Heart right ventricle (tissue), 16 donors: Measurements from ENCODE around the gene KCNK3. TPM values are rescaled to one million over a fixed set of nuclear protein-coding genes. Genes with fewer than 3 reads are reported as not detected.

ENCODE experiments used
- ATAC-seq, 8 donors: fragments of 200-7000 bp; cut with Tn5 transposase; one replicate each; pipeline ENCODE4 v1.9.1; 2020; ENCODE audit warnings: mild to moderate bottlenecking in 8 of 8, moderate library complexity in 8 of 8, moderate number of reproducible peaks in 1 of 8
- DNase-seq, 2 donors: peaks; one replicate each; pipeline ENCODE4 v3.0.0-alpha.2; 2020
- H3K27ac ChIP-seq, 10 donors: fragments of 200-600 bp; sonication (generic) in 2 of 10; one replicate each; pipeline versions ENCODE4 v1.5.0 to v1.8.0; 2020 to 2022; ENCODE audit warnings: mild to moderate bottlenecking in 3 of 10
- H3K27me3 ChIP-seq, 7 donors: fragments of 200-600 bp; one replicate each; pipeline ENCODE4 v1.8.0; 2021 to 2022; ENCODE audit warnings: mild to moderate bottlenecking in 2 of 7
- H3K36me3 ChIP-seq, 9 donors: fragments of 200-600 bp; sonication (generic) in 1 of 9; one replicate each; pipeline versions ENCODE4 v1.5.0 to v1.8.0; 2020 to 2022; ENCODE audit warnings: mild to moderate bottlenecking in 2 of 9
- H3K4me1 ChIP-seq, 9 donors: fragments of 200-600 bp; sonication (generic) in 1 of 9; one replicate each; pipeline versions ENCODE4 v1.5.0 to v1.8.0; 2020 to 2022; ENCODE audit warnings: mild to moderate bottlenecking in 4 of 9
- H3K4me3 ChIP-seq, 10 donors: fragments of 200-600 bp; sonication (generic) in 2 of 10; one replicate each; pipeline versions ENCODE4 v1.5.0 to v1.8.0; 2020 to 2022; ENCODE audit warnings: mild to moderate bottlenecking in 7 of 10, moderate library complexity in 2 of 10
- H3K9me3 ChIP-seq, 11 donors: fragments of 200-600 bp in 10 of 11; sonication (generic) in 2 of 11; one replicate each; pipeline versions ENCODE4 v1.5.0 to v1.8.0; 2013 to 2022; ENCODE audit warnings: mild to moderate bottlenecking in 2 of 11, control low read depth in 1 of 11, moderate library complexity in 1 of 11
- WGBS, 2 donors: extraction: QIAGEN DNeasy Blood & Tissue Kit; methylation state at CpG; one replicate each; pipeline ENCODE4 v1.1.7; 2013; ENCODE audit warnings: inconsistent platforms in 1 of 2; 5-methylcytosine and 5-hydroxymethylcytosine counted together
- intact Hi-C, 10 donors: fragments of 100-400 bp; cut with DNase I; formaldehyde crosslinking; loops; one replicate each; pipeline versions ENCODE4 v1.11.1 to v1.14.2; 2022
- polyA plus RNA-seq, 2 donors: library from polyadenylated mRNA; stranded (reverse); fragments of 200-250 nt; gene quantifications; one replicate each; pipeline ENCODE4 v1.2.3, GENCODE V29; 2013
- total RNA-seq, 10 donors: library from RNA; stranded (reverse); fragmentation: NEBNext Ultra II Directional in 3 of 10; extraction: Animal tissue kit (Norgen Biotek cat#: 25700) in 3 of 10; gene quantifications; one replicate each; pipeline versions ENCODE4 v1.2.1 to v1.2.4, GENCODE V29; 2021 to 2023
- TF ChIP-seq, protein P1 (sequence below), 9 donors: fragments of 200-600 bp; sonication (generic) in 2 of 9; IDR thresholded peaks; one replicate each; pipeline versions ENCODE4 v1.5.0 to v1.8.0; 2021 to 2022; ENCODE audit warnings: antibody characterized with exemption in 9 of 9, mild to moderate bottlenecking in 5 of 9, moderate library complexity in 1 of 9
- donor health status: Arrhythmogenic right ventricular cardiomyopathy.
- donor health status: ischemic (EF 13 %, LVEDD 7.1; RV severe dilation, severe dysfunction).
- donor health status: healthy with polysubstance abuse.
- donor health status: DM: no; HTN: yes; CAD: no.
- donor health status: DM: no; HTN: no; CAD: no.
- donor health status: ischemic (EF 25% LVEDD 6.9; RV normal size, moderate dysfunction).
- donor health status: ischemic (EF 25% LVEDD 5.7; RV mildly dilated, moderate dysfunction).
- donor health status: healthy.
- donor health status: DM: yes; HTN: yes; CAD: no.
- donor health status: Ischemic cardiomyopathy.
- donor health status: ischemic (EF 35%, LVEDD 5.7; RV mildly dilated, moderate dysfunction).
- donor health status: nonischemic (EF 11% LVEDD 7.7; RV severe dilation, severe dysfunction).
- donor health status: DM: yes; HTN: yes; CAD: no.
- donor health status: PGD.
- donor health status: ischemic (EF 29% LVEDD 5.4; RV normal size, mild dysfunction).
- donor health status: nonischemic (EF 23%, LVEDD 6.1; RV moderate dilation, normal function).

Gene KCNK3
- total and polyA plus RNA-seq, 12 donors, result 0.19 to 6.8 (median 0.99) TPM

GRCh38 chr2:26704441-26704977 is 12.0 kb downstream of the KCNK3 start:
- no peaks in the 10 kb centered on the region for H3K36me3 ChIP-seq
- peaks cover 0 to 6% (median 0%) of the 10 kb centered on the region in 7 donors for H3K27me3 ChIP-seq
- peaks cover 0 to 47% (median 13%) of the 10 kb centered on the region in 9 donors for H3K4me1 ChIP-seq
- intact Hi-C loops, result no loop called here
- no peak overlapping the region for H3K4me3 ChIP-seq
- H3K9me3 ChIP-seq, result no peaks in the 10 kb centered on the region
- H3K27ac ChIP-seq, result peak overlapping the region in 4 of 10 donors; percentile 16 to 35 (median 27)
- 62 to 67% methylated on average over 7 of the region's 7 CpGs for WGBS, 2 donors
- TF ChIP-seq, protein P1, sequence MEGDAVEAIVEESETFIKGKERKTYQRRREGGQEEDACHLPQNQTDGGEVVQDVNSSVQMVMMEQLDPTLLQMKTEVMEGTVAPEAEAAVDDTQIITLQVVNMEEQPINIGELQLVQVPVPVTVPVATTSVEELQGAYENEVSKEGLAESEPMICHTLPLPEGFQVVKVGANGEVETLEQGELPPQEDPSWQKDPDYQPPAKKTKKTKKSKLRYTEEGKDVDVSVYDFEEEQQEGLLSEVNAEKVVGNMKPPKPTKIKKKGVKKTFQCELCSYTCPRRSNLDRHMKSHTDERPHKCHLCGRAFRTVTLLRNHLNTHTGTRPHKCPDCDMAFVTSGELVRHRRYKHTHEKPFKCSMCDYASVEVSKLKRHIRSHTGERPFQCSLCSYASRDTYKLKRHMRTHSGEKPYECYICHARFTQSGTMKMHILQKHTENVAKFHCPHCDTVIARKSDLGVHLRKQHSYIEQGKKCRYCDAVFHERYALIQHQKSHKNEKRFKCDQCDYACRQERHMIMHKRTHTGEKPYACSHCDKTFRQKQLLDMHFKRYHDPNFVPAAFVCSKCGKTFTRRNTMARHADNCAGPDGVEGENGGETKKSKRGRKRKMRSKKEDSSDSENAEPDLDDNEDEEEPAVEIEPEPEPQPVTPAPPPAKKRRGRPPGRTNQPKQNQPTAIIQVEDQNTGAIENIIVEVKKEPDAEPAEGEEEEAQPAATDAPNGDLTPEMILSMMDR (IDR thresholded peaks at IDR 0.05), result no peak
- ATAC-seq (peak in 6 of 8 donors; percentile 10 to 55 (median 29)), DNase-seq (no peak)

DNA sequence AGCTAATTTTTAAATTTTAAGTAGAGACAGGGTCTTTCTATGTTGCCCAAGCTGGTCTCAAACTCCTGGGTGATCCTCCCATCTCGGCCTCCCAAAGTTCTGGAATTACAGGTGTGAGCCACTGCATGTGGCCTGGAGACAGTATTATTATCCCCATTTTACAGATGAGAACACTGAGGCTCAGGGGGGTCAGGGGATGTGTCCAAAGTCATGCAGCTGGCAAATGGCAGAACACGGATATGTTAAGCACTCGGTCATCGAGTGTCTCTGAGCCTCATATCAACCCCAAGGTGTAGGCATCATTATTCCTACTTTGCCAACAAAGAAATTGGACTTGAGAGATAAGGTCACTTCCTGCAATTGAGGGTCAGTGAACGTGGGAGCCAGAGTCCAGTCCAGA is 12.6 kb downstream of the KCNK3 start:
- Histone ChIP-seq H3K36me3 (no peaks in the 10 kb centered on the region), H3K4me1 (peaks cover 0 to 42% (median 13%) of the 10 kb centered on the region in 9 donors), H3K27ac (peak overlapping the region in 2 of 10 donors; percentile 26 to 35), H3K9me3 (no peaks in the 10 kb centered on the region), H3K4me3 (no peak overlapping the region), H3K27me3 (peaks cover 0 to 6% (median 0%) of the 10 kb centered on the region in 7 donors)
- TF ChIP-seq, protein P1 (IDR thresholded peaks at IDR 0.05), result no peak
- DNase-seq (no peak), ATAC-seq (no peak)
- intact Hi-C loops, result no loop called here
- WGBS, 2 donors, result 80 to 91% methylated on average over 5 of the region's 5 CpGs

DNA sequence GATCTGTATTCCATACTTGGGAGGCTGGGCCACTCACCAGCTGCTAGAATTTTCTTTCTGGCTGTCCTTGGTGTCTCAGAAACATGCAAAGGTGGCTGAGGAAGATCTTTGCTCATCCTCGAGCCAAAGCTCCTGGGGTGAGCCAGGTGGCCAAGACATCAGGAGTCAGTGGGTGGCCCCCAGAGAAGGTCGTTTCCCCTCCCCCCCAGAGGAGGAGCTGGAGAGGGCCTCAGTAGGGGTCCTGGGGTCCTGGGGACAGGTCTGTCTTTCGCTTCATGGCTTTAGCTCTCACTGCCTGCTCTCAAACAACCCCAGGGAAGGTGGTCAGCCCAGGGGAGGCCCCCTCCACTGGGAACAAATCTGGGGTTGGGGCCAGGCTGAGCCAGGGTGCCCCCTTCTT is 13.6 kb downstream of the KCNK3 start:
- ATAC-seq (no peak), DNase-seq (no peak)
- Histone ChIP-seq H3K27me3 (peaks cover 0 to 6% (median 0%) of the 10 kb centered on the region in 7 donors), H3K27ac (peak overlapping the region in 1 of 10 donors; percentile 62), H3K9me3 (no peaks in the 10 kb centered on the region), H3K4me3 (no peak overlapping the region), H3K4me1 (peaks cover 5 to 46% (median 21%) of the 10 kb centered on the region in 9 donors), H3K36me3 (no peaks in the 10 kb centered on the region)
- TF ChIP-seq, protein P1 (IDR thresholded peaks at IDR 0.05), result no peak
- intact Hi-C loops, result no loop called here
- WGBS, 2 donors, result 65 to 82% methylated on average over 3 of the region's 3 CpGs

GRCh38 chr2:26706616-26707473 is 14.3 kb downstream of the KCNK3 start:
- H3K27me3 ChIP-seq, result peaks cover 0 to 6% (median 0%) of the 10 kb centered on the region in 7 donors
- H3K27ac ChIP-seq, result peak overlapping the region in 5 of 10 donors; percentile 21 to 62 (median 33)
- intact Hi-C loops, result no loop called here
- peaks cover 9 to 51% (median 27%) of the 10 kb centered on the region in 9 donors for H3K4me1 ChIP-seq
- no peak overlapping the region for H3K4me3 ChIP-seq
- ATAC-seq (peak; percentile 29 to 73 (median 52)), DNase-seq (peak in 1 of 2 donors; percentile 32)
- 23 to 33% methylated on average over 18 to 19 of the region's 19 CpGs for WGBS, 2 donors
- H3K9me3 ChIP-seq, result no peaks in the 10 kb centered on the region
- H3K36me3 ChIP-seq, result no peaks in the 10 kb centered on the region
- TF ChIP-seq, protein P1 (IDR thresholded peaks at IDR 0.05), result no peak
